Mucosa of descending colon (tissue), 3 donors: ENCODE data around the gene ZFPM1. TPM values are rescaled to one million over a fixed set of nuclear protein-coding genes. Genes with fewer than 3 reads are reported as not detected.
"Not testable (repeated sequence)": the region's sequence is repeated elsewhere in the genome, so short reads cannot be mapped to it uniquely, and the experiment has no call there.

Source experiments
- ATAC-seq: fragments of 200-7000 bp; cut with Tn5 transposase; one replicate; pipeline ENCODE4 v1.9.1; 2020; ENCODE audit warnings: mild to moderate bottlenecking, moderate library complexity
- DNase-seq, 3 donors: peaks; one replicate each; pipeline ENCODE4 v3.0.0-alpha.2; 2020
- H3K36me3 ChIP-seq: fragments of 200-600 bp; one replicate; pipeline ENCODE4 v1.8.0; 2021; ENCODE audit warnings: low read depth, mild to moderate bottlenecking
- H3K4me1 ChIP-seq: fragments of 200-600 bp; one replicate; pipeline ENCODE4 v1.8.0; 2021; ENCODE audit warnings: low read depth, mild to moderate bottlenecking
- H3K4me3 ChIP-seq: fragments of 200-600 bp; one replicate; pipeline ENCODE4 v1.8.0; 2021; ENCODE audit warnings: mild to moderate bottlenecking
- H3K9me3 ChIP-seq: fragments of 200-600 bp; one replicate; pipeline ENCODE4 v1.8.0; 2021; ENCODE audit warnings: mild to moderate bottlenecking
- CTCF ChIP-seq: fragments of 200-600 bp; IDR thresholded peaks from one replicate; pipeline ENCODE4 v1.8.0; 2022; ENCODE audit warnings: antibody characterized with exemption, mild to moderate bottlenecking
- intact Hi-C, 2 donors: fragments of 100-400 bp; cut with DNase I in 1 of 2; cut with micrococcal nuclease in 1 of 2; formaldehyde crosslinking; loops; one replicate each; pipeline versions ENCODE4 v1.11.0 to v1.11.1; 2022; cut with DNase I, micrococcal nuclease
- total RNA-seq, 3 donors: library from RNA; stranded (reverse); fragmentation: NEBNext Ultra II Directional in 2 of 3; extraction: Animal tissue kit (Norgen Biotek cat#: 25700) in 2 of 3; gene quantifications; one replicate each; pipeline versions ENCODE4 v1.2.1 to v1.2.4, GENCODE V29; 2021 to 2023
- donor health status: DM: no; HTN: no; CAD: no; lungs with moderate emphysema.
- donor health status: DM: no; HTN: no; CAD: no.
- donor health status: DM: no; HTN: yes; CAD: no.

Gene ZFPM1
- total RNA-seq, 3 donors from 2014 or later, result 5.2 to 10.3 (median 7.2) TPM

GRCh38 chr16:88407042-88407420 is 46.0 kb upstream of the ZFPM1 start:
- intact Hi-C loops, result no loop called here
- ATAC-seq, result no peak
- no peak for TF ChIP-seq CTCF

GRCh38 chr16:88407807-88408206 is 45.3 kb upstream of the ZFPM1 start:
- no peak for TF ChIP-seq CTCF
- H3K9me3 ChIP-seq, result no peaks in the 10 kb centered on the region
- ATAC-seq (no peak), DNase-seq (no peak)
- H3K4me3 ChIP-seq, result no peak overlapping the region
- H3K4me1 ChIP-seq, result no peaks in the 10 kb centered on the region
- intact Hi-C loops, result no loop called here
- H3K36me3 ChIP-seq, result no peaks in the 10 kb centered on the region

More at GRCh38 chr16:88407042-88407420, 46.0 kb upstream of the ZFPM1 start:
- Histone ChIP-seq H3K36me3 (no peaks in the 10 kb centered on the region), H3K9me3 (no peaks in the 10 kb centered on the region), H3K4me3 (no peak overlapping the region), H3K4me1 (no peaks in the 10 kb centered on the region)
- DNase-seq, result no peak

- intact Hi-C loops, result no loop called here
- ATAC-seq, result no peak
- no peak for DNase-seq
- H3K9me3 ChIP-seq, result no peaks in the 10 kb centered on the region
- no peaks in the 10 kb centered on the region for H3K36me3 ChIP-seq
- no peaks in the 10 kb centered on the region for H3K4me1 ChIP-seq
- no peak overlapping the region for H3K4me3 ChIP-seq
- no peak for TF ChIP-seq CTCF
Measured at GRCh38 chr16:88408561-88409142, 44.4 kb upstream of the ZFPM1 start.

- H3K4me1 ChIP-seq, result no peaks in the 10 kb centered on the region
- no peak for ATAC-seq
- no peak for DNase-seq
- H3K36me3 ChIP-seq, result no peaks in the 10 kb centered on the region
- H3K4me3 ChIP-seq, result no peak overlapping the region
- TF ChIP-seq CTCF, result no peak
- H3K9me3 ChIP-seq, result no peaks in the 10 kb centered on the region
- intact Hi-C loops, result no loop called here
Measured at GRCh38 chr16:88409296-88410065, 43.6 kb upstream of the ZFPM1 start.

- H3K4me3 ChIP-seq, intact Hi-C loops, DNase-seq, H3K9me3 ChIP-seq, H3K4me1 ChIP-seq, H3K36me3 ChIP-seq, ATAC-seq: not testable (repeated sequence)
Measured at GRCh38 chr16:88410297-88410968, 42.6 kb upstream of the ZFPM1 start.

- Histone ChIP-seq H3K36me3 (no peaks in the 10 kb centered on the region), H3K9me3 (no peaks in the 10 kb centered on the region), H3K4me3 (no peak overlapping the region), H3K4me1 (no peaks in the 10 kb centered on the region)
- DNase-seq, result no peak
- ATAC-seq, result no peak
- TF ChIP-seq CTCF, result no peak
- intact Hi-C loops, result no loop called here
Measured at GRCh38 chr16:88411951-88412576, 41.0 kb upstream of the ZFPM1 start.
